Measurements from ENCODE around the gene OSBPL2. TPM values are rescaled to one million over a fixed set of nuclear protein-coding genes. Genes with fewer than 3 reads are reported as not detected.

The OSBPL2 gene
- total and polyA plus RNA-seq, 2 donors (not counting 1 experiment from before 2014, with no cell fraction given): 13.3 to 27.9 TPM

- H4K20me1 ChIP-seq (ENCODE audit: control insufficient read depth, extremely low read depth, insufficient read depth, low read length): no peaks in the 10 kb centered on the region
- no peak overlapping the region for H3K4me3 ChIP-seq (replicated peaks in 1 of 4; ENCODE audit: control extremely low read depth in 1 of 4, insufficient read depth in 1 of 4, low read depth in 3 of 4, low read length in 4 of 4)
- no peaks in the 10 kb centered on the region for H3K79me2 ChIP-seq (ENCODE audit: control insufficient read depth, insufficient read depth, low read length)
- H2AFZ ChIP-seq (ENCODE audit: low read length): no peak overlapping the region
- peaks cover 32% of the 10 kb centered on the region for H3K27me3 ChIP-seq (ENCODE audit: control insufficient read depth, insufficient read depth, low read length)
- no peaks in the 10 kb centered on the region for H3K36me3 ChIP-seq (ENCODE audit: control insufficient read depth, insufficient read depth, low read length)
- DNase-seq (ENCODE audit: low read depth in 2 of 2): no peak
- no peak for TF ChIP-seq CTCF (conservative IDR thresholded peaks at IDR 0.05 in 1 of 2, IDR thresholded peaks at IDR 0.05 in 1 of 2; ENCODE audit: low read depth in 1 of 2, low read length in 2 of 2)
- peak; percentile 75 for TF ChIP-seq EZH2 (IDR thresholded peaks at IDR 0.05; ENCODE audit: low read length, missing control alignments)
- H3K27ac ChIP-seq (ENCODE audit: insufficient read depth, low read length): no peak overlapping the region
- H3K9me3 ChIP-seq (ENCODE audit: control insufficient read depth, insufficient read depth, low read depth, low read length): no peaks in the 10 kb centered on the region
- H3K9ac ChIP-seq (ENCODE audit: insufficient read depth, low read length): no peak overlapping the region
- H3K4me1 ChIP-seq (ENCODE audit: control insufficient read depth, extremely low read depth, insufficient read depth, low read length): no peaks in the 10 kb centered on the region
- H3K4me2 ChIP-seq (ENCODE audit: extremely low read depth, insufficient read depth, low read length): no peak overlapping the region
These were observed 19.0 kb upstream of the OSBPL2 start for GRCh38 chr20:62219101-62219991.

- no peaks in the 10 kb centered on the region for H3K4me1 ChIP-seq (ENCODE audit: control insufficient read depth, extremely low read depth, insufficient read depth, low read length)
- DNase-seq (ENCODE audit: low read depth in 2 of 2): peak in 1 of 2 donors; percentile 16
- H3K4me2 ChIP-seq (ENCODE audit: extremely low read depth, insufficient read depth, low read length): no peak within 1 kb of the TSS
- no peaks in the 10 kb centered on the region for H4K20me1 ChIP-seq (ENCODE audit: control insufficient read depth, extremely low read depth, insufficient read depth, low read length)
- H2AFZ ChIP-seq (ENCODE audit: low read length): no peak within 1 kb of the TSS
- peaks cover 31% of the 10 kb centered on the region for H3K27me3 ChIP-seq (ENCODE audit: control insufficient read depth, insufficient read depth, low read length)
- H3K27ac ChIP-seq (ENCODE audit: insufficient read depth, low read length): no peak within 1 kb of the TSS
- no peaks in the 10 kb centered on the region for H3K9me3 ChIP-seq (ENCODE audit: control insufficient read depth, insufficient read depth, low read depth, low read length)
- H3K4me3 ChIP-seq (replicated peaks in 1 of 4; ENCODE audit: control extremely low read depth in 1 of 4, insufficient read depth in 1 of 4, low read depth in 3 of 4, low read length in 4 of 4): no peak within 1 kb of the TSS
- no peak for TF ChIP-seq CTCF (conservative IDR thresholded peaks at IDR 0.05 in 1 of 2, IDR thresholded peaks at IDR 0.05 in 1 of 2; ENCODE audit: low read depth in 1 of 2, low read length in 2 of 2)
- no peak for TF ChIP-seq EZH2 (IDR thresholded peaks at IDR 0.05; ENCODE audit: low read length, missing control alignments)
- no peaks in the 10 kb centered on the region for H3K79me2 ChIP-seq (ENCODE audit: control insufficient read depth, insufficient read depth, low read length)
- H3K9ac ChIP-seq (ENCODE audit: insufficient read depth, low read length): no peak within 1 kb of the TSS
- no peaks in the 10 kb centered on the region for H3K36me3 ChIP-seq (ENCODE audit: control insufficient read depth, insufficient read depth, low read length)
These were observed 18.2 kb upstream of the OSBPL2 start, which contains the start of gene HRH3 for GRCh38 chr20:62219992-62220665. HRH3 (minus strand) TSS chr20:62220278; CDS start chr20:62219970, 308 bp downstream.
